A549 (cell line): ENCODE measurements around the gene ITPR3.

Source experiments
- CHD4 ChIP-seq: fragments of 200-600 bp; sonication (generic); IDR thresholded peaks from 2 replicates; pipeline ENCODE4 v1.6.1; 2016; ENCODE audit warnings: antibody characterized with exemption, mild to moderate bottlenecking, borderline replicate concordance
- CTCF ChIP-seq: fragments of >200 bp; sonication (Bioruptor Twin); formaldehyde crosslinking; IDR thresholded peaks from 3 replicates; pipeline ENCODE4 v1.5.1; 2016
- E2F6 ChIP-seq: IDR thresholded peaks from 2 replicates; pipeline ENCODE4 v1.6.1; 2012; ENCODE audit warnings: low read depth, borderline replicate concordance
- EHMT2 ChIP-seq: fragments of 200-600 bp; sonication (generic); IDR thresholded peaks from 2 replicates; pipeline ENCODE4 v1.6.1; 2016; ENCODE audit warnings: antibody characterized with exemption, low read depth, mild to moderate bottlenecking, moderate library complexity
- EP300 ChIP-seq, 2 experiments: fragments of >200 bp; sonication (Bioruptor Twin); formaldehyde crosslinking; IDR thresholded peaks; 2 replicates in 1 of 2; 3 replicates in 1 of 2; pipeline ENCODE4 v1.6.1; 2016 to 2017
- HDAC2 ChIP-seq: fragments of 200-600 bp; sonication (generic); IDR thresholded peaks from 2 replicates; pipeline ENCODE4 v1.6.1; 2016
- JUN ChIP-seq, 2 experiments: fragments of >200 bp; sonication (Bioruptor Twin); formaldehyde crosslinking; IDR thresholded peaks; 2 replicates in 1 of 2; 3 replicates in 1 of 2; pipeline ENCODE4 v1.6.1; 2016 to 2017
- KDM1A ChIP-seq: fragments of 200-600 bp; sonication (generic); IDR thresholded peaks from 2 replicates; pipeline ENCODE4 v1.6.1; 2016; ENCODE audit warnings: low read depth, mild to moderate bottlenecking
- PBX3 ChIP-seq: IDR thresholded peaks from 2 replicates; pipeline ENCODE4 v1.6.1; 2012
- RFX5 ChIP-seq: fragments of 450-650 bp; IDR thresholded peaks from 2 replicates; pipeline ENCODE4 v1.7.1; 2014; ENCODE audit warnings: antibody characterized with exemption, mild to moderate bottlenecking, moderate library complexity
- RNF2 ChIP-seq: fragments of 200-600 bp; sonication (generic); IDR thresholded peaks from 2 replicates; pipeline ENCODE4 v1.6.1; 2016; ENCODE audit warnings: low read depth, mild to moderate bottlenecking, antibody characterized with exemption, moderate library complexity, borderline replicate concordance
- SMC3 ChIP-seq: fragments of >200 bp; sonication (Bioruptor Twin); formaldehyde crosslinking; IDR thresholded peaks from 3 replicates; pipeline ENCODE4 v1.6.1; 2018; ENCODE audit warnings: inconsistent platforms
- ZFP36 ChIP-seq: fragments of 450-650 bp; IDR thresholded peaks from 2 replicates; pipeline ENCODE4 v1.6.1; 2014; ENCODE audit warnings: borderline replicate concordance; ENCODE audit not compliant: partially characterized antibody

- TF ChIP-seq CTCF, result no peak
- TF ChIP-seq EHMT2, result no peak
- TF ChIP-seq RNF2, result no peak
- TF ChIP-seq RFX5, result no peak
- no peak for TF ChIP-seq CHD4
- no peak for TF ChIP-seq JUN (IDR thresholded peaks at IDR 0.05)
- no peak for TF ChIP-seq HDAC2
- TF ChIP-seq ZFP36, result no peak
- no peak for TF ChIP-seq KDM1A
- no peak for TF ChIP-seq E2F6
- TF ChIP-seq EP300 (IDR thresholded peaks at IDR 0.05), result no peak
- no peak for TF ChIP-seq PBX3
- no peak for TF ChIP-seq SMC3
These were observed 92.7 kb downstream of the ITPR3 start for GRCh38 chr6:33713786-33714185.
